Common myeloid progenitor, CD34-positive (primary cell): Measurements from ENCODE around the gene GTPBP3.
A peak's percentile ranks its signal among the peaks of the same experiment; 100 is the strongest.

Source experiments
- CTCF ChIA-PET: fragments of 350-600 bp; sonication (Branson Sonifier 250); formaldehyde crosslinking; loops from one replicate; lab custom pipeline; 2021; ENCODE audit warnings: antibody characterized with exemption; lab: Charles Lee
- POLR2A ChIA-PET: fragments of 350-600 bp; sonication (Branson Sonifier 250); formaldehyde crosslinking; loops from one replicate; lab custom pipeline; 2021; ENCODE audit warnings: antibody characterized with exemption; lab: Charles Lee
- DNase-seq, 3 donors: peaks; one replicate each; pipeline versions ENCODE4 v3.0.0 to v3.0.0-alpha.2; 2013
- H3K27ac ChIP-seq, 2 experiments: 1 replicate in 1 of 2; 2 replicates in 1 of 2; pipeline ENCODE4 v1.7.0; 2013; ENCODE audit warnings: inconsistent platforms in 2 of 2, low read length in 2 of 2, mild to moderate bottlenecking in 2 of 2, low read depth in 1 of 2, moderate library complexity in 1 of 2; ENCODE audit not compliant: severe bottlenecking in 2 of 2, insufficient read depth in 1 of 2, poor library complexity in 1 of 2
- H3K27me3 ChIP-seq, 5 experiments: replicated peaks in 2 of 5; 1 replicate in 3 of 5; 2 replicates in 2 of 5; pipeline versions ENCODE4 v1.6.1 to v1.7.0; 2013; ENCODE audit warnings: low read length in 4 of 5, mild to moderate bottlenecking in 2 of 5, moderate library complexity in 2 of 5, inconsistent platforms in 1 of 5; ENCODE audit not compliant: insufficient read depth in 5 of 5, control insufficient read depth in 4 of 5
- H3K36me3 ChIP-seq, 4 experiments: 1 replicate in 2 of 4; 2 replicates in 2 of 4; pipeline versions ENCODE4 v1.6.1 to v1.7.0; 2013; ENCODE audit warnings: low read length in 3 of 4, control low read depth in 1 of 4, mild to moderate bottlenecking in 1 of 4; ENCODE audit not compliant: control insufficient read depth in 4 of 4, insufficient read depth in 4 of 4
- H3K4me1 ChIP-seq, 4 experiments: 1 replicate in 3 of 4; 2 replicates in 1 of 4; pipeline versions ENCODE4 v1.6.1 to v1.7.1; 2013; ENCODE audit warnings: low read length in 3 of 4, mild to moderate bottlenecking in 3 of 4, control low read depth in 1 of 4, inconsistent platforms in 1 of 4, moderate library complexity in 1 of 4; ENCODE audit not compliant: control insufficient read depth in 4 of 4, insufficient read depth in 4 of 4; ENCODE audit errors: control extremely low read depth in 1 of 4
- H3K4me3 ChIP-seq, 7 experiments: 1 replicate in 4 of 7; 2 replicates in 3 of 7; pipeline versions ENCODE4 v1.5.1 to v1.7.0; 2013; ENCODE audit warnings: mild to moderate bottlenecking in 7 of 7, low read length in 6 of 7, moderate library complexity in 6 of 7, inconsistent platforms in 2 of 7, low read depth in 2 of 7, control low read depth in 1 of 7; ENCODE audit not compliant: insufficient read depth in 4 of 7, control insufficient read depth in 1 of 7; ENCODE audit errors: extremely low read depth in 1 of 7
- H3K9me3 ChIP-seq, 5 experiments: 1 replicate in 4 of 5; 2 replicates in 1 of 5; pipeline versions ENCODE4 v1.6.1 to v1.7.1; 2013; ENCODE audit warnings: low read length in 4 of 5, mild to moderate bottlenecking in 2 of 5, inconsistent platforms in 1 of 5, low read depth in 1 of 5, moderate library complexity in 1 of 5; ENCODE audit not compliant: control insufficient read depth in 4 of 5, insufficient read depth in 2 of 5; ENCODE audit errors: control extremely low read depth in 1 of 5
- WGBS: methylation state at CpG from one replicate; pipeline ENCODE4 v1.1.5; 2013; ENCODE audit not compliant: insufficient coverage; 5-methylcytosine and 5-hydroxymethylcytosine counted together

The GTPBP3 gene

GRCh38 chr19:17332677-17333581 lies 4.4 kb upstream of the GTPBP3 start:
- CTCF ChIA-PET, result interaction anchor here (0.6 to 2.4 kb wide), 8 partner anchors 9 to 76 kb away, joined by 3 to 11 read pairs (median 4); partner anchors contain the start of gene ABHD8
- peaks cover 0 to 12% (median 0%) of the 10 kb centered on the region in 5 experiments for H3K27me3 ChIP-seq
- H3K9me3 ChIP-seq, result no peaks in the 10 kb centered on the region
- H3K36me3 ChIP-seq, result no peaks in the 10 kb centered on the region
- H3K4me1 ChIP-seq, result peaks cover 0 to 54% (median 44%) of the 10 kb centered on the region in 4 experiments
- peak; percentile 72 to 87 (median 83) for DNase-seq
- POLR2A ChIA-PET, result interaction anchor here (1.0 kb wide), 1 partner anchor 15 kb away, joined by 3 read pairs; no protein-coding TSS in a partner anchor
- H3K4me3 ChIP-seq, result no peak overlapping the region
- no peak overlapping the region for H3K27ac ChIP-seq
- 97% methylated on average over 45 of the region's 45 CpGs for WGBS

GRCh38 chr19:17333611-17334413 lies 3.5 kb upstream of the GTPBP3 start:
- peak; percentile 83 to 95 (median 94) for DNase-seq
- peak overlapping the region; percentile 52 to 90 (median 80) for H3K4me3 ChIP-seq
- POLR2A ChIA-PET, result no interaction called here
- CTCF ChIA-PET, result interaction anchor here (1.2 to 2.4 kb wide), 3 partner anchors 10 to 31 kb away, joined by 4 to 11 read pairs (median 8); partner anchors contain the start of gene ABHD8
- no peaks in the 10 kb centered on the region for H3K9me3 ChIP-seq
- H3K27ac ChIP-seq, result no peak overlapping the region
- peaks cover 0 to 3% (median 2%) of the 10 kb centered on the region in 4 experiments for H3K36me3 ChIP-seq
- peaks cover 0 to 56% (median 49%) of the 10 kb centered on the region in 4 experiments for H3K4me1 ChIP-seq
- peaks cover 0 to 12% (median 0%) of the 10 kb centered on the region in 5 experiments for H3K27me3 ChIP-seq
- 30% methylated on average over 44 of the region's 52 CpGs for WGBS

GRCh38 chr19:17334414-17335409 lies 2.6 kb upstream of the GTPBP3 start, which contains the start of gene ANO8:
TSS of gene ANO8 (minus strand) at chr19:17334855. CDS start at chr19:17334670, 185 bp downstream.
- Histone ChIP-seq H3K27me3 (peaks cover 0 to 7% (median 0%) of the 10 kb centered on the region in 5 experiments), H3K27ac (peak within 1 kb of the TSS in 1 of 2 experiments; percentile 38), H3K4me3 (peak within 1 kb of the TSS; percentile 52 to 90 (median 80)), H3K4me1 (peaks cover 0 to 47% (median 42%) of the 10 kb centered on the region in 4 experiments), H3K9me3 (no peaks in the 10 kb centered on the region), H3K36me3 (peaks cover 0 to 6% (median 3%) of the 10 kb centered on the region in 4 experiments)
- ChIA-PET POLR2A (no interaction called here), CTCF (interaction anchor here (1.2 to 2.4 kb wide), 8 partner anchors 12 to 54 kb away, joined by 3 to 11 read pairs (median 6); partner anchors contain the start of genes ABHD8 and DDA1)
- DNase-seq, result peak; percentile 98 to 99 (median 99)
- WGBS, result 2% methylated on average over 78 of the region's 86 CpGs

- no peak for DNase-seq
- H3K36me3 ChIP-seq, result peaks cover 0 to 6% (median 3%) of the 10 kb centered on the region in 4 experiments
- WGBS, result 77% methylated on average over 4 of the region's 10 CpGs
- H3K4me1 ChIP-seq, result peaks cover 0 to 46% (median 41%) of the 10 kb centered on the region in 4 experiments
- CTCF ChIA-PET, result interaction anchor here (1.1 to 2.2 kb wide), 7 partner anchors 11 to 56 kb away, joined by 3 to 8 read pairs (median 5); partner anchors contain the start of gene DDA1
- H3K27ac ChIP-seq, result no peak overlapping the region
- H3K9me3 ChIP-seq, result no peaks in the 10 kb centered on the region
- peak overlapping the region in 1 of 7 experiments; percentile 90 for H3K4me3 ChIP-seq
- H3K27me3 ChIP-seq, result no peaks in the 10 kb centered on the region
- POLR2A ChIA-PET, result no interaction called here
Observed at GRCh38 chr19:17335575-17335974, 1.8 kb upstream of the GTPBP3 start.

DNA sequence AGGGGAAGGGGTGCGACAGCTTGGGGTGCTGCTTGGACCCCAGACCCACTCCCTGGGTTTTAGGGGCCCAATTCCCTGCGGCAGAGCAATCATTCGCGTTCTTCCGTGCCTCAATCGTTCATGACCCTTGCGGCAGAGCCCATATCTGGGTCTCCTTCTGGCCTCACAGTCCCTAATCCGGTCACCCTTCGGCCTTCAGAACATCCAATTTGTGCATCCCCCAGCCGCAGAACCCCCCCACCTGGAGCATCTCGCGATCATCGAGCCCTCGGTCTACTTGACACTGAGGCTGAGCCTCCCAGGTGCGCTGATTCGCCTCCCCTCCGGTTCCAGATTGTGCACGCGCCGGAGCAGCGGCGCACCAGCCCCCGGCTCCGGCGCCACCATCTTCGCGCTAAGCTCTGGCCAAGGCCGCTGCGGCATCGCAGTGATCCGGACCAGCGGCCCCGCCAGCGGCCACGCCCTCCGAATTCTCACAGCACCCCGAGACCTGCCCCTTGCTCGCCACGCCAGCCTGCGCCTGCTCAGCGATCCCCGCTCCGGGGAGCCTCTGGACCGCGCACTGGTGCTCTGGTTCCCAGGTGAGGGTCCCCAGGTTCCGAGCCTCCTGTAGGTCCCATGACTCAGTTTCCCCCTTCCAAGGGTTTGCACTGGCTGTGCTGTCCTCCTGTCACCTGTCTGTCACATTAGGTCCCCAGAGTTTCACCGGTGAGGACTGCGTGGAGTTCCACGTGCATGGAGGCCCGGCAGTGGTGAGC lies 501 bp downstream of the GTPBP3 start:
- POLR2A ChIA-PET, result interaction anchor here (1.5 kb wide), 1 partner anchor 53 kb away, joined by 3 read pairs; no protein-coding TSS in a partner anchor
- peaks cover 0 to 16% (median 10%) of the 10 kb centered on the region in 4 experiments for H3K36me3 ChIP-seq

More for the DNA sequence above, 501 bp downstream of the GTPBP3 start:
- CTCF ChIA-PET, result interaction anchor here (1.2 kb wide), 1 partner anchor 23 kb away, joined by 3 read pairs; no protein-coding TSS in a partner anchor
- Histone ChIP-seq H3K4me3 (peak overlapping the region; percentile 23 to 99 (median 87)), H3K27ac (peak overlapping the region in 1 of 2 experiments; percentile 73), H3K4me1 (peaks cover 0 to 46% (median 41%) of the 10 kb centered on the region in 4 experiments), H3K27me3 (no peaks in the 10 kb centered on the region), H3K9me3 (no peaks in the 10 kb centered on the region)
- WGBS, result 9% methylated on average over 47 of the region's 50 CpGs
- DNase-seq, result peak in 2 of 3 donors; percentile 29 to 37
